Esophagus mucosa (tissue), 1 donor: ENCODE measurements around the gene PRR7. TPM values are rescaled to one million over a fixed set of nuclear protein-coding genes. Genes with fewer than 3 reads are reported as not detected.

ENCODE experiments used
- ATAC-seq: fragments of 200-7000 bp; cut with Tn5 transposase; one replicate; pipeline ENCODE4 v1.9.1; 2020
- total RNA-seq: library from RNA; stranded (reverse); gene quantifications from one replicate; pipeline ENCODE4 v1.2.4, GENCODE V29; 2023
- donor health status: DM: yes; HTN: yes; CAD: no.

PRR7 gene
- total RNA-seq, 1 donor from 2014 or later: 4.3 TPM

- no peak for ATAC-seq
Measured at GRCh38 chr5:177437623-177438022, 9.0 kb upstream of the PRR7 start.

GRCh38 chr5:177438468-177438867 lies 8.1 kb upstream of the PRR7 start:
- no peak for ATAC-seq

GRCh38 chr5:177439518-177440053 lies 7.0 kb upstream of the PRR7 start:
- ATAC-seq: no peak

- no peak for ATAC-seq
Measured at GRCh38 chr5:177440211-177440989, 6.2 kb upstream of the PRR7 start.

GRCh38 chr5:177440990-177441780 lies 5.4 kb upstream of the PRR7 start:
- no peak for ATAC-seq

GRCh38 chr5:177442066-177442826 lies 4.4 kb upstream of the PRR7 start:
- ATAC-seq: no peak

GRCh38 chr5:177443144-177443983 lies 3.2 kb upstream of the PRR7 start:
- no peak for ATAC-seq

- no peak for ATAC-seq
Measured at GRCh38 chr5:177444106-177445051, 2.2 kb upstream of the PRR7 start.

GRCh38 chr5:177445052-177445916 lies 1.3 kb upstream of the PRR7 start:
- ATAC-seq: no peak

- no peak for ATAC-seq
Measured at GRCh38 chr5:177445917-177446199, 756 bp upstream of the PRR7 start.

GRCh38 chr5:177447066-177447610 lies 524 bp downstream of the PRR7 start:
- ATAC-seq: peak; percentile 2

GRCh38 chr5:177447611-177448243 lies 1.1 kb downstream of the PRR7 start:
- peak; percentile 8 for ATAC-seq

- ATAC-seq: no peak
Measured at GRCh38 chr5:177448244-177448950, 1.8 kb downstream of the PRR7 start.

GRCh38 chr5:177449140-177450061 lies 2.8 kb downstream of the PRR7 start:
- ATAC-seq: peak; percentile 50

- ATAC-seq: no peak
Measured at GRCh38 chr5:177450667-177451424, 4.2 kb downstream of the PRR7 start.
